MM.1S (cell line): ENCODE results near the gene TUBGCP3.

ENCODE experiments used
- EZH2 ChIP-seq: fragments of 300-600 bp; sonication (generic); optimal IDR thresholded peaks from 2 replicates; pipeline ENCODE3; 2017; ENCODE audit warnings: low read depth, mild to moderate bottlenecking, antibody characterized with exemption, low read length, mixed read lengths
- EZH2phosphoT487 ChIP-seq: fragments of 300-600 bp; sonication (generic); IDR thresholded peaks from 2 replicates; pipeline ENCODE4 v1.6.1; 2018; ENCODE audit warnings: antibody characterized with exemption, low read length
- TF ChIP-seq, protein P1 (sequence below): fragments of 300-600 bp; sonication (generic); IDR thresholded peaks from 2 replicates; pipeline ENCODE4 v1.5.1; 2016; ENCODE audit warnings: antibody characterized with exemption, low read length, mixed read lengths

DNA sequence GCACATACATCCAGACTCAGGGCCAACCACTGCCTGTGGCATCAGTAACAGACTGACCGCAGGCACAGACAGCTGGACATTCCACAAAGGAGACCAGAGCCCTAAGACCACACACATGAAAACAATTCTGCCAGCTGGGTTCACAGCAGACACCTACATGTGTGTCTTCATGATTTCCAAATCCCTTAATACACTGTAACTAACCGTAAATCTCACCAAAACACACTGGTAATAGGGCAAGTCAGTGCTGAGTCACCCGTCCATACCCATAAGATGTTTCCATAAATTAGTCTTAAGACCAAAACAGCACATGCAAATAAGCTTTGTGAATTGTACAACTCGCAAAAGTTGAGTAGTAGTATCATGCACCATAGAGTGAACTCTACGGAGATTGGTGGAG, 65.4 kb downstream of the TUBGCP3 start:
- TF ChIP-seq, protein P1, sequence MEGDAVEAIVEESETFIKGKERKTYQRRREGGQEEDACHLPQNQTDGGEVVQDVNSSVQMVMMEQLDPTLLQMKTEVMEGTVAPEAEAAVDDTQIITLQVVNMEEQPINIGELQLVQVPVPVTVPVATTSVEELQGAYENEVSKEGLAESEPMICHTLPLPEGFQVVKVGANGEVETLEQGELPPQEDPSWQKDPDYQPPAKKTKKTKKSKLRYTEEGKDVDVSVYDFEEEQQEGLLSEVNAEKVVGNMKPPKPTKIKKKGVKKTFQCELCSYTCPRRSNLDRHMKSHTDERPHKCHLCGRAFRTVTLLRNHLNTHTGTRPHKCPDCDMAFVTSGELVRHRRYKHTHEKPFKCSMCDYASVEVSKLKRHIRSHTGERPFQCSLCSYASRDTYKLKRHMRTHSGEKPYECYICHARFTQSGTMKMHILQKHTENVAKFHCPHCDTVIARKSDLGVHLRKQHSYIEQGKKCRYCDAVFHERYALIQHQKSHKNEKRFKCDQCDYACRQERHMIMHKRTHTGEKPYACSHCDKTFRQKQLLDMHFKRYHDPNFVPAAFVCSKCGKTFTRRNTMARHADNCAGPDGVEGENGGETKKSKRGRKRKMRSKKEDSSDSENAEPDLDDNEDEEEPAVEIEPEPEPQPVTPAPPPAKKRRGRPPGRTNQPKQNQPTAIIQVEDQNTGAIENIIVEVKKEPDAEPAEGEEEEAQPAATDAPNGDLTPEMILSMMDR = no peak
- no peak for TF ChIP-seq EZH2phosphoT487
- no peak for TF ChIP-seq EZH2
